SK-N-SH (cell line): ENCODE data around the gene KRT73. TPM values are rescaled to one million over a fixed set of nuclear protein-coding genes. Genes with fewer than 3 reads are reported as not detected.

Source experiments
- CTCF ChIA-PET: fragments of 300-600, 350-600 bp; formaldehyde crosslinking; extraction: SDS; loops from one replicate; lab custom pipeline; 2021; lab: Yijun Ruan, JAX
- POLR2A ChIA-PET: fragments of 350-600 bp; sonication (Branson Sonifier 250); formaldehyde crosslinking; extraction: SDS; loops from one replicate; lab custom pipeline; 2020; ENCODE audit warnings: antibody characterized with exemption, inconsistent platforms; lab: Yijun Ruan, JAX
- DNase-seq: peaks from one replicate; pipeline ENCODE4 v3.0.0; 2012
- H2AFZ ChIP-seq: fragments of 200-600 bp; sonication (generic); 2 replicates; pipeline ENCODE4 v1.8.1; 2016; ENCODE audit warnings: antibody characterized with exemption, mild to moderate bottlenecking, low read depth
- H3F3A ChIP-seq: fragments of 200-600 bp; sonication (generic); replicated peaks from 2 replicates; pipeline ENCODE3; 2016; ENCODE audit warnings: antibody characterized with exemption, mild to moderate bottlenecking; ENCODE audit not compliant: insufficient read depth
- H3K27ac ChIP-seq, 2 experiments: fragments of 200-500 bp in 1 of 2; fragments of 200-600 bp in 1 of 2; sonication (Bioruptor generic) in 1 of 2; sonication (generic), shearing (Covaris generic) in 1 of 2; 2 replicates each; pipeline versions ENCODE4 v1.5.1 to v1.6.1; 2014 to 2016; ENCODE audit warnings: low read depth in 2 of 2, inconsistent platforms in 1 of 2, low read length in 1 of 2, mild to moderate bottlenecking in 1 of 2, mixed read lengths in 1 of 2
- H3K27me3 ChIP-seq: fragments of 200-600 bp; sonication (generic), shearing (Covaris generic); 2 replicates; pipeline ENCODE4 v1.6.1; 2016; ENCODE audit warnings: mixed run types; ENCODE audit not compliant: insufficient read depth
- H3K36me3 ChIP-seq, 2 experiments: fragments of 200-500 bp in 1 of 2; fragments of 200-600 bp in 1 of 2; sonication (Bioruptor generic) in 1 of 2; sonication (generic) in 1 of 2; replicated peaks in 1 of 2; 2 replicates each; pipeline versions ENCODE3 to v1.5.1; 2014 to 2016; ENCODE audit warnings: low read length in 1 of 2, mild to moderate bottlenecking in 1 of 2; ENCODE audit not compliant: insufficient read depth in 2 of 2, control insufficient read depth in 1 of 2
- H3K4me1 ChIP-seq, 2 experiments: fragments of 200-500 bp in 1 of 2; fragments of 200-600 bp in 1 of 2; sonication (Bioruptor generic) in 1 of 2; sonication (generic), shearing (Covaris generic) in 1 of 2; 2 replicates each; pipeline versions ENCODE4 v1.5.1 to v1.6.1; 2014 to 2016; ENCODE audit warnings: low read depth in 1 of 2, low read length in 1 of 2, mixed run types in 1 of 2; ENCODE audit not compliant: insufficient read depth in 2 of 2, control insufficient read depth in 1 of 2
- H3K4me2 ChIP-seq: fragments of 200-600 bp; sonication (generic), shearing (Covaris generic); 2 replicates; pipeline ENCODE4 v1.6.1; 2017; ENCODE audit warnings: mixed run types
- H3K4me3 ChIP-seq, 2 experiments: fragments of 200-500 bp in 1 of 2; fragments of 200-600 bp in 1 of 2; sonication (Bioruptor generic) in 1 of 2; sonication (generic), shearing (Covaris generic) in 1 of 2; 2 replicates each; pipeline versions ENCODE4 v1.5.1 to v1.8.1; 2014 to 2016; ENCODE audit warnings: low read depth in 2 of 2, inconsistent platforms in 1 of 2, low read length in 1 of 2, mild to moderate bottlenecking in 1 of 2, mixed read lengths in 1 of 2, moderate library complexity in 1 of 2
- H3K79me2 ChIP-seq: fragments of 200-600 bp; sonication (generic); 2 replicates; pipeline ENCODE4 v1.8.1; 2017; ENCODE audit warnings: mild to moderate bottlenecking; ENCODE audit not compliant: insufficient read depth
- H3K9ac ChIP-seq: fragments of 200-600 bp; sonication (generic); 2 replicates; pipeline ENCODE4 v1.6.1; 2017; ENCODE audit warnings: mixed run types
- H3K9me2 ChIP-seq: fragments of 200-600 bp; sonication (generic); 2 replicates; pipeline ENCODE4 v1.6.1; 2017; ENCODE audit warnings: mixed run types
- H3K9me3 ChIP-seq: fragments of 200-600 bp; sonication (generic); 2 replicates; pipeline ENCODE4 v1.6.1; 2017; ENCODE audit warnings: mixed run types, mild to moderate bottlenecking, moderate library complexity
- H4K20me1 ChIP-seq: fragments of 200-600 bp; sonication (generic); 2 replicates; pipeline ENCODE4 v1.6.1; 2017; ENCODE audit warnings: mild to moderate bottlenecking, mixed run types; ENCODE audit not compliant: insufficient read depth
- CHD2 ChIP-seq: fragments of 150-350 bp; IDR thresholded peaks from 2 replicates; pipeline ENCODE4 v1.6.1; 2018; ENCODE audit warnings: low read length; ENCODE audit not compliant: partially characterized antibody
- CTCF ChIP-seq: fragments of 200-600 bp; sonication (generic); IDR thresholded peaks from 2 replicates; pipeline ENCODE4 v1.6.1; 2017; ENCODE audit warnings: antibody characterized with exemption, mild to moderate bottlenecking, moderate library complexity
- FOSL2 ChIP-seq: IDR thresholded peaks from 2 replicates; pipeline ENCODE4 v1.4.0; 2012; ENCODE audit warnings: low read depth, mild to moderate bottlenecking, moderate library complexity, borderline replicate concordance
- FOXJ3 ChIP-seq: sonication (generic); formaldehyde crosslinking; IDR thresholded peaks from 2 replicates; pipeline ENCODE4 v1.5.1; 2020; ENCODE audit warnings: mild to moderate bottlenecking, missing genetic modification reagents
- GABPA ChIP-seq: IDR thresholded peaks from 2 replicates; pipeline ENCODE4 v1.4.0; 2012; ENCODE audit warnings: low read depth, mild to moderate bottlenecking
- IRF3 ChIP-seq: fragments of 150-350 bp; IDR thresholded peaks from 2 replicates; pipeline ENCODE4 v1.6.1; 2016; ENCODE audit warnings: mild to moderate bottlenecking, low read depth, low read length
- MAX ChIP-seq: IDR thresholded peaks from 2 replicates; pipeline ENCODE4 v1.4.0; 2012; ENCODE audit warnings: low read depth
- REST ChIP-seq: IDR thresholded peaks from 2 replicates; pipeline ENCODE4 v1.6.1; 2012; ENCODE audit warnings: mild to moderate bottlenecking, low read depth, low read length, moderate library complexity
- RFX5 ChIP-seq: IDR thresholded peaks from 2 replicates; pipeline ENCODE4 v1.6.1; 2012; ENCODE audit warnings: mild to moderate bottlenecking, improper control_type of control experiment, low read length
- TAF1 ChIP-seq: IDR thresholded peaks from 2 replicates; pipeline ENCODE4 v1.6.1; 2012; ENCODE audit warnings: low read depth, mild to moderate bottlenecking, low read length, moderate library complexity, borderline replicate concordance
- TCF12 ChIP-seq: IDR thresholded peaks from 2 replicates; pipeline ENCODE4 v1.4.0; 2012
- WGBS: methylation state at CpG from one replicate; pipeline ENCODE4 v1.1.6; 2017; ENCODE audit warnings: low lambda C conversion rate; 5-methylcytosine and 5-hydroxymethylcytosine counted together
- polyA plus RNA-seq, 3 experiments: library from polyadenylated mRNA; depleted of rRNA; stranded (reverse); fragments of >200 nt; gene quantifications; 2 replicates each; pipeline ENCODE4 v1.2.3, GENCODE V29; 2012

The KRT73 gene
- polyA plus RNA-seq, 1 of the 3 experiments (the other 2 are of a cell fraction): not detected

- Histone ChIP-seq H3K9ac (no peak overlapping the region), H3K27me3 (peaks cover 42% of the 10 kb centered on the region; the same call in 1 of the 2 replicates), H3K9me2 (no peaks in the 10 kb centered on the region), H3K4me2 (no peak overlapping the region), H4K20me1 (no peaks in the 10 kb centered on the region), H3K4me1 (no peaks in the 10 kb centered on the region), H3F3A (no peaks in the 10 kb centered on the region), H3K36me3 (no peaks in the 10 kb centered on the region), H2AFZ (no peak overlapping the region), H3K27ac (no peak overlapping the region), H3K79me2 (no peaks in the 10 kb centered on the region), H3K9me3 (no peaks in the 10 kb centered on the region), H3K4me3 (no peak overlapping the region)
- no peak for DNase-seq
- POLR2A ChIA-PET: no interaction called here
- no peak for TF ChIP-seq TCF12
- TF ChIP-seq TAF1: no peak
- no peak for TF ChIP-seq CHD2
- no peak for TF ChIP-seq MAX
- no peak for TF ChIP-seq IRF3
- TF ChIP-seq GABPA: no peak
- TF ChIP-seq CTCF: no peak
- TF ChIP-seq RFX5: no peak
- TF ChIP-seq REST: no peak
- no peak for TF ChIP-seq FOXJ3
- no peak for TF ChIP-seq FOSL2
- CTCF ChIA-PET: interaction anchor here (1.3 to 1.6 kb wide), 3 partner anchors 28 to 268 kb away, joined by 3 to 4 read pairs (median 3); no protein-coding TSS in a partner anchor
- 37% methylated on average over 5 of the region's 6 CpGs for WGBS
Observed at GRCh38 chr12:52611080-52611468, 7.3 kb downstream of the KRT73 start.
